Measurements from ENCODE around the gene DMWD.

GRCh38 chr19:45821103-45821521 is 28.5 kb upstream of the DMWD start:
- no peak for TF ChIP-seq CTCF (IDR thresholded peaks at IDR 0.05; ENCODE audit: low read depth, low read length, poor library complexity, severe bottlenecking)
- no peak for TF ChIP-seq EZH2phosphoT487 (IDR thresholded peaks at IDR 0.05; ENCODE audit: borderline replicate concordance, low read length)
